Measurements from ENCODE around the gene TRIM25.

TRIM25 gene

GRCh38 chr17:56849131-56849530 is 64.7 kb downstream of the TRIM25 start:
- H3K4me3 ChIP-seq (ENCODE audit: low read depth, low read length), result no peak overlapping the region
- TF ChIP-seq, protein P1, sequence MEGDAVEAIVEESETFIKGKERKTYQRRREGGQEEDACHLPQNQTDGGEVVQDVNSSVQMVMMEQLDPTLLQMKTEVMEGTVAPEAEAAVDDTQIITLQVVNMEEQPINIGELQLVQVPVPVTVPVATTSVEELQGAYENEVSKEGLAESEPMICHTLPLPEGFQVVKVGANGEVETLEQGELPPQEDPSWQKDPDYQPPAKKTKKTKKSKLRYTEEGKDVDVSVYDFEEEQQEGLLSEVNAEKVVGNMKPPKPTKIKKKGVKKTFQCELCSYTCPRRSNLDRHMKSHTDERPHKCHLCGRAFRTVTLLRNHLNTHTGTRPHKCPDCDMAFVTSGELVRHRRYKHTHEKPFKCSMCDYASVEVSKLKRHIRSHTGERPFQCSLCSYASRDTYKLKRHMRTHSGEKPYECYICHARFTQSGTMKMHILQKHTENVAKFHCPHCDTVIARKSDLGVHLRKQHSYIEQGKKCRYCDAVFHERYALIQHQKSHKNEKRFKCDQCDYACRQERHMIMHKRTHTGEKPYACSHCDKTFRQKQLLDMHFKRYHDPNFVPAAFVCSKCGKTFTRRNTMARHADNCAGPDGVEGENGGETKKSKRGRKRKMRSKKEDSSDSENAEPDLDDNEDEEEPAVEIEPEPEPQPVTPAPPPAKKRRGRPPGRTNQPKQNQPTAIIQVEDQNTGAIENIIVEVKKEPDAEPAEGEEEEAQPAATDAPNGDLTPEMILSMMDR (IDR thresholded peaks at IDR 0.05; ENCODE audit: borderline replicate concordance, insufficient read depth, low read depth, low read length), result no peak

- no peak overlapping the region for H3K4me3 ChIP-seq (ENCODE audit: low read depth, low read length)
- TF ChIP-seq, protein P1 (IDR thresholded peaks at IDR 0.05; ENCODE audit: borderline replicate concordance, insufficient read depth, low read depth, low read length), result no peak
Measured at GRCh38 chr17:56847106-56847505, 66.7 kb downstream of the TRIM25 start.

DNA sequence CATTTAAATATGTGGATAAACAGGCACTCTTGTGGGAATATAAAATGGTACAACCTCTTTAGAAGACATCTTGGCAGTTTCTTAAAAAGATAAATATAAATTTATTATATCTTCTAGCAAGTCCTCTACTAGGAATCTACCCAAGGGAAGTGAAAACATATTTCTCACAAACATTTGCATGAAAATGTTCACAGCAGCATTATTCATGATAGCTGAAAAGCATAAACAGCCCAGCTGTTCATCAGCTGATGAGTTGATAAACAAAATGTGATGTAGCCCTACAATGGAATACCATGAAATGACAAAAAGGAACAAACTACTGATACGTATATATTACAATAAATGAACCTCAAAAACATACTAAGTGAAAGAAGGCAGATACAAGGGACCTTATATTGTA is 67.9 kb downstream of the TRIM25 start:
- no peak overlapping the region for H3K4me3 ChIP-seq (ENCODE audit: low read depth, low read length)
- TF ChIP-seq, protein P1 (IDR thresholded peaks at IDR 0.05; ENCODE audit: borderline replicate concordance, insufficient read depth, low read depth, low read length), result no peak

GRCh38 chr17:56842577-56842976 is 71.3 kb downstream of the TRIM25 start:
- TF ChIP-seq, protein P1 (IDR thresholded peaks at IDR 0.05; ENCODE audit: borderline replicate concordance, insufficient read depth, low read depth, low read length), result no peak
- H3K4me3 ChIP-seq (ENCODE audit: low read depth, low read length), result no peak overlapping the region

DNA sequence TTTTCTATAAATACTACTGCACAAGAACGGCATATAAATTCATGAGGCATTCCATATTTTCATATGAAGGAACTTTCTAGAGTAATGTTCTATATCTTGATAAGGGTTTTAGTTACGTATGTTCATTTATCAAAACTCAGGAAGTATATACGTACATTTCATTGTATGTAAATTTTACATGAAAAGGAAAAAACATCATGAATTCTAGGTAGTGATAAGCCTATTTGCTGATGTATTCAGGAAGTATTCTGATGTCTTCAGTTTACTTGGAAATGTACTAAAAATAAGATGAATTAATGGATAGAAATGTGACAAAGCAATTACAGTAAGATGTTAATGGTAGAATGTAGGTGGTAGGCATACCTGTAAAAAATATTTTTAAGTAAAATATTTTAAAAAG is 75.2 kb downstream of the TRIM25 start:
- no peak overlapping the region for H3K4me3 ChIP-seq (ENCODE audit: low read depth, low read length)
- TF ChIP-seq, protein P1 (IDR thresholded peaks at IDR 0.05; ENCODE audit: borderline replicate concordance, insufficient read depth, low read depth, low read length), result no peak
